Cortex of kidney (tissue), 1 donor: ENCODE measurements around the gene MAP2K2.
"Not testable (repeated sequence)": the region's sequence is repeated elsewhere in the genome, so short reads cannot be mapped to it uniquely, and the experiment has no call there.

Experiments used
- DNase-seq: peaks from one replicate; lab custom pipeline; 2025; lab: John Stamatoyannopoulos, UW

The MAP2K2 gene

DNA sequence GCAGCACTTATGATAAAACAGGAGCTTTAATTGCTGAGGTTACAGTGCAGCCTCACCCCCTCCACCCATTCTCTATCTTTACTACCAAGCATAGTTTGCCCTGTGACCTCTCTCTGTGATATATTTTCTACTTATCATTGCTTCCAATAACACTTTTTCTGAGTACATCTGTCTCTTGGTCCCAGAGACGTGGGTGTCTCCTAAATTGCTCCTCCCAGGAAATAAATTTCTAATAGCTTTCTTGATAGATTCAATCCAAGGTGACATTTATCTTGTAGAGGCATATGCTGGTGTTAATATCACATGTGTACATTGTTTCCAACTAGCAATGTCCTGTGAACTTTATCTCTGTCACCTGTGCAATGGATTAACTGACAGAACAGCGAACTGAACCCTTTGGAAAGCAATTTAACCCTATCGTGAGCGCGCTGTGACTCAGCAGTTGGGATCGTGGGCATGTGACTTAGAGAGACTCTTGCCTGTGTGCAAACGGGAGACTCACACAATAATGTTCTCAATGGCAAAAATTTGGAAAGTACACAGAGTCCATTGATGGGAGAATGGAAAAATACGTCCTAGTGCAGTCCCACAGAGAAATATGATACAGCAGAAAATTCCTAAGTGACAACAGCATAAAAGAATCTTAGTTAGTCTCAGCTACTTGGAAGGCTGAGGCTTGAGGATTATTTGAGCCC is 7.0 kb upstream of the MAP2K2 start:
- no peak for DNase-seq

DNA sequence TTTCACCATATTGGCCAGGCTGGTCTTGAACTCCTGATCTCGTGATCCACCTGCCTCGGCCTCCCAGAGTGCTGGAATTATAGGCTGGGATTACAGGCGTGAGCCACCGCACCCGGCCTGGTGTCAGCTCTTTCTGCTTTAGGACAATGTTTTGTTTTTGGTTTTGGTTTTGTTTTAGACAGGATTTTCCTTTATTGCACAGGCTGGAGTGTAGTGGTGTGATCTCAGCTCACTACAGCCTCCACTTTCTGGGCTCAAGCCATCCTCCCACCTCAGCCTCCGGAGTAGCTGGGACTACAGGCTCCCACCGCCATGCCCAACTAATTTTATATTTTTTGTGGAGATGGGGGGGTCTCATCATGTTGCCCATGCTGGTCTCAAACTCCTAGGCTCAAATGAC is 5.1 kb upstream of the MAP2K2 start:
- DNase-seq = not testable (repeated sequence)

DNA sequence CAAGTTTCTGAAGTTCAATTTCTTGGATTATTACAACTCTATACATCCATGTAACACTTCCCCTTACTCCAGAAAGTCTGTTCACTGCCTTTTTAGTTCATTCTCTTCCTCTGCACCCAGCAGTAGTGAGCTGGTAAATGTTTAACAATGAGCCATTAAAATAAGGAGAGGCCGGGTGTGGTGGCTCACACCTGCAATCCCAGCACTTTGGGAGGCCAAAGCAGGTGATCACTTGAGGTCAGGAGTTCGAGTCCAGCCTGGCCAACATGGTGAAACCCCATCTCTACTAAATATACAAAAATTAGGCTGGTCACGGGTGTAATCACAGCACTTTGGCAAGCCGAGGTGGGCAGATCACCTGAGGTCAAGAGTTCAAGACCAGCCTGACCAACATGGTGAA is 3.4 kb upstream of the MAP2K2 start:
- not testable (repeated sequence) for DNase-seq

DNA sequence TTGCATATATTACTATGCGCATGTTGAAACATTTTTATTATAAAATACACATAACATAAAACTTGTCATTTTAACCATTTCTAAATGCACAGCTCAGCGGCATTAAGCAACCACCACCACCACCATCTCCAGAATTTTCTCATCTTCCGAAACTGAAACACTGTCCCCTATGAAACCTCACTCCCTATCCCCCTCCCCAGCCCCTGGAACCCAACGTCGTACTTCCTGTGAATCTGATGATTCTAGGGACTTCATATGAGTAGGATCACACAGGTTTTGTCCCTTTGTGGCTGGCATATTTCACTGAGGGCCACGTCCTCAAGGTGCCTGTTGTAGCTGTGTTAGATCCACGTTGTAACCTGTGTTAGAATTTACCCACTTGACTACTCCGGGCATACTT is 716 bp upstream of the MAP2K2 start:
- DNase-seq = no peak

DNA sequence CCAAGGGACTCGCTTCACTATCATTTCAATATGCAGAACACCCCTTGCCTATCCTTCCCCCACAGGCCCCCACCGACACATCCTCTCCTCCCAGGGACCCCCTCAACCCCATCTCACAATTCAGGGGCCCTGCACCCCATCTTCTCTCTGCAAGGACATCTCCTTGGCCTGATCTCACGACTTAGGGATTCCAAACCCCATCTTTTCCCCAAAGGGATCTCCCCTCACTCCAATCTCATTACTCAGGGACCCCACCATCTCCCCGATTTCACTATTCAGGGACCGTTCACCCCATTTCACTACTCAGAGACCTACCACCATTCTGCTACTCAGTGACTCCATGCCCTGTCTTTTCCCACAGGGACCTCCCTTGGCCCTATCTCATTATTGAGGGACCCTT is 1.4 kb downstream of the MAP2K2 start:
- DNase-seq = no peak

DNA sequence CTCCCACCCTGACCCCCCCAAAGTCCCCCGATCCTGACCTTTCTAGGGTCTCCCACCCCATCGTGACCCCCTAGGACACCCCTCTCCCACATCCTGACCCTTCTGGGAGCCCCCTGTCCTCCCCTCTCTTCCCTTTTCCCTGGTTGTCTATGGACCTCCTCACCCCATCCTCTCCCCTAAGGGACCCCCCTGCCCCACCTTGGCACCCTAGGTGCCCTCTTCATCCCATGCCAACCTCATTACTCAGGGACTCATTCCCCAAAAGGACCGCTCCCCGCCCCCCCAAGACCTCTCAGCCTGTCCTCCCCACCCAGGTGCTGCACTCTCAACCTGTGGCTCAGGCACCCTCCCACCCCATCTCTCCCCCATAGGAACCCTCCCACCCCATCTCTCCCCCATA is 2.1 kb downstream of the MAP2K2 start:
- no peak for DNase-seq

DNA sequence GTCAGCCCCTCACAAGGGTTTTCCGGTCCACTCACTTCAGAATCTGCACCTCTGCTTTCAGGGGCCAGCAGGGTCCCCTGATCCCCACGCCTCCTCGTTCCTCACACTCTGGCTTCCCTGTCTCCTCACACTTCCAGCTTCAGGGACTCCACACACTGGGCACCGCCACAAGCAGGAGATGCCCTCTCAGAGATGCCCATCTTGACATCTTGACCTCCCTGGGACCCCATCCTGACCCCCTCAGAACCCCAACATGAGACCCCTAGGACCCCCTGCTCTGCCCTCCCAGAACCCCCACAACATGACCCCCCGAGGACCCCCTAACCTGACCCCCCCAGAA is 2.7 kb downstream of the MAP2K2 start:
- no peak for DNase-seq

DNA sequence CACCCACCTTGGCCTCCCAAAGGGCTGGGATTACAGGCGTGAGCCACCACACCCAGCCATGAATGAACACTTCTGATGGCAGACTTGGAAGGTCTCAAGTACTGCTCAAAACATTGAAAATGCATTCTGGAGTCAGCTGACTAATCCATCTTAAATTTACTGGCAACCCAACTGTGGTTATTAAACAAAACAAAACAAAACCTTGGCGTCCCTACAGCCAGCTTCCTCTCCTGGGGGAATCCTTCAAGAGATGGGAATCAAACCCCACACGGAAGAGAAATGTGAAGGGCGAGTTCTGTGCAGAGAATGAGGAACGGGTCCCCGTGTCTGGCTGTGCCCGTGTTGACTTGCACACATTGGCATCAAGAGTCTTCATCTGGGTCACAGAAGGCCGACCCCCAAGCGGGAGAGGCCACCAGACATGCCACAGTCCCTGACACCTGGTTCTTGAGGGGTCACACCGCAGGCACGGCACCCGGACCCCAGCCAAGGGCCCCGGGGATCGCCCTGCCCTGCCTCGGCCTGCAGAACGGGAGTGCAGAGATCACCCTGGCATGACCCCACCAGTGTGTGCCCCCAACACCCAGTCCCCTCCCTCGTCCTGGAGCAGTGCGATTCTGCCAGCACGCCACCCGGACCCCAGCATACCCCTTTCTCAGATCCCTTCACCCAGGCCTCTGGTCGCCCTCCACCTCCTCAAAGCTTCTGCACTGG is 3.2 kb downstream of the MAP2K2 start:
- no peak for DNase-seq

DNA sequence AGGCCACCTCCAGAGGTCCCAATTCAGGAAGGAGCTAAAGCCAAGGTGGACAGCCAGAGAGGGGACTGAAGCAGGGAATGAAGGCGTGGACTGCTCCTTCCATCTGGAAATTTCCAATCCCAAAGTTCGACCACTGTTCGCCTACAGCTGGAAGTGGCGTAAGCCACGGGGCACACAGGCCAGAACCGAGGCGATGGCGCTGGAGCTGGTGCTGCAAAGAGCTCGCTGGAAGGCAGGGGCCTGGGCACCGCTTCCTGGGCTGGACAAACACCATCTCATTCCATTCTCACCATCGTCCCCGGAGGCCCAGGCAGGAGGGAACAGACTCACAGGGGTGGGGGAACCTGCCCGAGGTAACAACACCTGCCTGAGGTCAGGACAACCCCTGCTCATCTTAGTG is 4.2 kb downstream of the MAP2K2 start:
- no peak for DNase-seq

DNA sequence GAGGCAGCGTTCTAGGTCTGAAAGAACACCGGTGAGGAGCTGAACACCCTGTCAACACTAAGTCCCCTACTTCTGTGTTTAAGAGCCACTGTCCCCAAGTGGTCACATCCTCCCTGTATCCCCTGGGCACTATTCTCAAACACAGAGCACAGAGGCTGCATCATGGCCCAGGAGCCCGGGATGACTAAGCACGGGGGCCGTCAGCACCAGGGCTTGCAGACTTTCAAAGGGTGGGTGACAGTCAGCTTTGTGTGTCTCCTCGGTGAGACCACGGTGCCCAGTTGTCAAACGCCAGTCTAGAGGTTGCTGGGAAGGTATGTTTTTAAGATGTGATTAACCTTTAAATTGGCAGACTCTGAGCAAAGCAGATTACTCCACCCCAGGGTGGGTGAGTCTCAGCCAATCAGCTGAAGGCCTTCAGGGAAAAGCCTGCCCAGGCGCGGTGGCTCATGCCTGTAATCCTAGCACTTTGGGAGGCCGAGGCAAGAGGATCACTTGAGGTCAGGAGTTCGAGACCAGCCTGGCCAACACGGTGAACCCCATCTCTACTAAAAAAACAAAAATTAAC is 8.0 kb downstream of the MAP2K2 start:
- DNase-seq = no peak

DNA sequence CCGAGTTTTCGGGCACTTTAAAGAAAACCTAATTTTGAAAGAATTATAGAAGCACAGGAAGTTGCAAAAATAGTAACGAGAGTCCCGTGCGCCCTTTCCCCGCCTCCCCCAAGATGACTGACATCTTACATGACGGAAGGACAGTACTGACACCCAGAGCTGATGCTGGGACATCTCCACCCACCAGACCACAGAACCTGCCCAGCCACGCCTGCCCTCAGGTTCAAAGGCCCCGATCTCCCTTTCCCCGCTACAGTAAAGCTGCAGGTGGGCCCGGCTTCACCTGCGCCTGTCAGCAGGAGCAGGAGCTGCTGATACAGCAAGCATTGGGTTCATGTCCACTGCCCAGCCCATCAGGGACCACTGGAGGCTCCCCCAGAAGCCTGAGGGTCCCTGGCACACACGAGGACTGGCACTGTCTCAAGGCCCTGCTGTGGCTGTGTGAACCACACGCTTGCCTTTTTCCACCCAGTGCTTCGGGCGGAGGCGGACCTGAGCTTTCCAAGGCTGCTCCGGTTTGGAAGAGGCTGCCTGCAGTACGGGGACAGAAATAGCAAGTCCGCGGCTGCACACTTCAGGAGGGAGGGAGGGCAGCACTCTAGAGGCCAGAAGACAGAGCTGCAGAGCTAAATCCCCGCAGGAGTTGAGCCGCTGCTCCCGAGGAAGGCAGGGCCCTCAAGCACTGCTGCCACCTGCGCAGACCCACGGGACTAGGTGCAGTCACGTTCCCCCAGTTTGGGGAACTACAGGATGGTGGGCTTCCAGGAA is 8.7 kb downstream of the MAP2K2 start:
- no peak for DNase-seq

DNA sequence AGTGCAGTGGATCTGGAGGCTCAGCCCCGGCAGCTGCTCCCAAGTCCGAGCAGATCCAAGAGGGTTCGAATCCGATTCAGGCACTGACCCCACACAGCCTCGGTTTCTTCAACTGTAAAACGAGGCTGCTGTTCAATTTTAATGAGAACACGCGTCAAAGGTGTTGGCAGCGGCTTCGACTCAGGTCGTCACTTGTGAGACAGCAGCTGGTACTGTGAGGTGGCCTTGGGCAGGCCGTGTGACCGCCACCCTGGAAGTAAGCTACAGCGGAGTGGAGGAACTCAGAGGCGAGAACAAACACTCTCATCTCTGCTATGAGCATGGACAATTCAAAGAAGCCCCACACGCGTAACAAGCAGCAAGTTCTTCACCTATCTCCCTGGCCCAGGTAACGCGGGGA is 9.7 kb downstream of the MAP2K2 start:
- no peak for DNase-seq

DNA sequence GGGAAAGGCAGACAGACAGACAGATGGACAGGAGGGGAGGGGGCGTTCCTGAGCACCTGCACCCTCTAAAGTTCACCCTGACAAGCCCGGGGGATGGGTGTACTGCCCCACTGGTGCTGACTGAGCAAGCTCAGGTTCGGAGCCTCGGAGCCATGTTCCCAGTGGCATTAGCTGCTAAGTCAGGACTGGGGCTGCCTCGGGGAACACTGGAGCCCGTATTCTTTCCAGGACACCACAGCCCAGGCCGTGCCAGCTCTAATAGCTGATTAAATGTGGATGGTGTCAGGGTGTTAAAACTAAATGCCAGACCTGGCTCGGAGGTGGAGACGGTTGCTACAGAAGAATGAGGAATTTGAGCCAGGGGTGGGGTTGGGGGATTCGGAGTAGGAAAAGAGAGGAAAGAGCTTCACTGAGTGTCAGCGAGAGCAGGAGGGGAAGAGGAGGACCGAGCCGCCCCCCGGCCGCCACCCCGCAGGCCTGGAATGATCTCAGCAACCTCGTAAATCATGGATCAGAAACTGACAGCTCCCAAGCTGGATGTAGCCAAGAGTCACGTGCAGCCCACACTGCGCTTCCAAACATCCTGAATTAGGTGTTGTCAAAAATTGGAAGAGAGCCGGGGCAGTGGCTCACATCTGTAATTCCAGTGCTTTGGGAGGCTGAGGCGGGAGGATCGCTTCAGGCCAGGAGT is 10.4 kb downstream of the MAP2K2 start:
- no peak for DNase-seq

DNA sequence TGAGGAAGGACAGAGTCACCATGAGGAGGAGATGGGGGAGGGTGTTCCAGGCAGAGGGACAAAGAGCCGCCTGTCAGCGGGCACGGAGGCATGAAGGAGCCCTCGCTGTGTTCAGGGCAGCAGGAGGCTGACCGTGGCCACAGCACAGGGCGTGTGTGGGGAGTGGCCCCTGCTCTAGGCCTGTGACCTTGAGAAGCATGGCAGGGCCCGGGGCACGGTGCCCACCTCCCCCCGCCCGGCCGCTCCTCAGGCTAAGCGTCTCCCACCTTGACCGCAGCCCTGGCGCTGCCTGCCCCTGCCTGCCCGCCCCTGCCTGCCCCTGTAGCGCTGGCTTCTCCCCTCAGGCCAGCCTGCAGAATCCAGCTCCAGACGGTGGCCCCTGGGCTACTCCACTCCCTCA is 11.6 kb downstream of the MAP2K2 start:
- no peak for DNase-seq

DNA sequence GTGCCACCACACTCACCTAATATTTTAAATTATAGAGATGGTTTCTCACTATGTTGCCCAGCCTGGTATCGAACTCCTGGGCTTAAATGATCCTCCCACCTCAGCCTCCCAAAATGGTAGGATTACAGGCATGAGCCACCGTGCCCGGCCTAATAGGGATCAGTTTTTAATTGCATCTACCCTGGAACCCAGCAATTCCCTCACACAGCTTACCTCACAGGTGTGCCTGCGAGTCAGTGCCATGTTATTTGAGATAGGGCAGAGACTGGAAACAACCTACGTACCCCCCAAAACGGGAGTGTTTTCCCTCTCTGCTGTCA is 14.3 kb downstream of the MAP2K2 start:
- DNase-seq = no peak

DNA sequence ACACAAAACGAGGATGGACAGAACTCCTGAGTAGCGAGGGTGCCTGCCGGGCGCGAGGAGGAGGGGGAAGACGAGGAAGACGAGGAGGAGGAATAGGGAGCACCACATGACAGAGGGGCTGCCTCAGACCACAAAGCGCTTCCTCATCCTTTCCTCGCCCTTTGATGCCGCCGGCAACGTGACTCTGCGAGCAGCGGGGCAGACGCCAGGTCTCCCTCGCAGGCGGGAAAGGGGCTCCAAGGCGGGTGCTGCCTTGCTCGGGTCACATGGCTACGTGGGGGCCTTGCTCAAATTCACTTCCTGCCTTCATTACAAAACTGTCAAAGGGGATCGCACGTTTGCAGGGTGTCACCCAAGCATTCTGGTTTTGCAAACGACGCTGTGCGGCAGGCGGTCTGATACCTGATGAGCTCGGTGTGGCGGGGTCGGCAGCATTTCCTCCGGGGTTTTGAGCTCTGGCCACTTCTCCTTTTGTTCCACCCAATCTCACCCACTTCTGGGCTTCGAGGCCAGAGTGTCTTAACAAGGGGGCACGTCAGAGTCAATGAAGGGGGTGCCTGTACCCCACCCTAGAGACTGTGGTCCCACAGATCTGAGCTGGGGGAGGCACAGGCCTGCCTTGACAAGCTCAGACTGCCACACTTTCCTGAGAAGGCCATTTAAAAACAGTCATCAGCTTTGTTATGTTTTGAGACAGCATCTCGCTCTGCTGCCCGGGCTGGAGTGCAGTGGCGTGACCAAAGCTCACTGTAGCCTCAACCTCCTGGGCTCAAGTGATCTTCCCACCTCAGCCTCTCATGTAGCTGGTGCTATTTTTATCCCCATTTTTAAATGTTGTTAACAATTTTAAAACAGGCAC is 14.9 kb downstream of the MAP2K2 start:
- DNase-seq = no peak

DNA sequence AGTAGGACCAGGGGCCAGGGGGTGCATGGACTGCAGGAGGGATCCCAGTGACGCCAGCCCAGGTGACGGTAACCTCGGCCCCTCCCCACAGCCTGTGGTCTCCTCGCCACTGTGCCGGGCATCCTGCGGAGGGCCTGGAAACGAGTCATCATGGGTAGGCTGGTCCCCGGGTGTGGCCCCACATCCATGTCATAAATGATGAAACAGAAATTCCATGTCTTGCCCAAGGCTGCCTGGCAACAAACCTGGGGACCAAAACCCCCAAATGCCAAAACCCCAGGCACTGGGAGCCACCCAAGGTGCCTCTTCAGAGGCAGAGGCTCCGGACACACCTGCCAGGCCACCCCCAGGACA is 20.9 kb downstream of the MAP2K2 start:
- DNase-seq = no peak

DNA sequence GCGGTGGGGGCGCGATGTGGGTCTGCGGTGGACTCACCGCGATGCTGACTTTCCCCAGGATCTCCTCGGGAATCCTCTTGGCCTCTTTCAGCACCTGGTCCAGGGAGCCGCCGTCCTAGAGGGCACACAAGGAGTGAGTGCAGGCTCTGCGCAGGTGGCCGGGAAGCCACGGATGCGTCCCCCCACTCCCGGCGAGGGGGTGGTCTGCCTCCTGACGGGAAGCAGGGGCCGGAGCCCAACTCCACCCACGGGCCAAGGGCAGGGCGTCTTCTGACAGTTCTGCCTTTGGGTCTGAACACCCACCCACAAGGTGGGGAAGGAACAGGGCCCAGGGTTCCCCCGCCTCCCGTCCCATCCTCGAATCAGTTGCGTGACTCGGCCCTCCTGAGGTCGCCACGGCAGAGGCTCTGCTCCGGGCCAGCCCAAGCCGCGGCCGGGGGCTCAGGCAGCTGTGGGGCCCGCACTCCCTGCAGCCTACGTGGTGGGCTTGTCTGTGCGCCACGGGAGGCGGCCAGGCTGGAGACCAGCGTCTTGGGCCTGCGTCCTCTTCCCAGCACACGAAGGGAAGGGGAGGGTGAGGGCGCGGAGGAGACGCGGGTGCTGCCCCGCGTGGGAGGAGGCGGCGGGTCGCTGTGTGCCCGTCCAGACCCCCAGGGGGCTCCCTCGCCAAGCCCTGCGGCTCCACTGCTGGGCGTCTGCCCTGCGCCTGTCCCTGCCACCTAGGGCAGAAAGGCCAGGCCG is 21.4 kb downstream of the MAP2K2 start:
- no peak for DNase-seq

DNA sequence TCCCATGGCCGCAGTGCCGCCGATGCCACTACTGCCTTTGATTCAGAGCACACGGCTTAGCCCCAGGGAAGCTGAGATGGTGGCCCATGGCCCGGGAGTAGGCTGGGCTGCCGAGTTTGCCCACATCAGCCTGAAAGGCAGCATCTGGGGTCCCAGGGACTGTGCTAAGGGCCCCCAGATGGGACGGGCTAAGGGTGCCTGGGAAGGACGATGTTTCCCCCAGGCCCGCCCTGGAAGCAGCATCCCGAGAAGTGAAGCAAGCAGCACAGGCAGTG is 22.5 kb downstream of the MAP2K2 start:
- no peak for DNase-seq

DNA sequence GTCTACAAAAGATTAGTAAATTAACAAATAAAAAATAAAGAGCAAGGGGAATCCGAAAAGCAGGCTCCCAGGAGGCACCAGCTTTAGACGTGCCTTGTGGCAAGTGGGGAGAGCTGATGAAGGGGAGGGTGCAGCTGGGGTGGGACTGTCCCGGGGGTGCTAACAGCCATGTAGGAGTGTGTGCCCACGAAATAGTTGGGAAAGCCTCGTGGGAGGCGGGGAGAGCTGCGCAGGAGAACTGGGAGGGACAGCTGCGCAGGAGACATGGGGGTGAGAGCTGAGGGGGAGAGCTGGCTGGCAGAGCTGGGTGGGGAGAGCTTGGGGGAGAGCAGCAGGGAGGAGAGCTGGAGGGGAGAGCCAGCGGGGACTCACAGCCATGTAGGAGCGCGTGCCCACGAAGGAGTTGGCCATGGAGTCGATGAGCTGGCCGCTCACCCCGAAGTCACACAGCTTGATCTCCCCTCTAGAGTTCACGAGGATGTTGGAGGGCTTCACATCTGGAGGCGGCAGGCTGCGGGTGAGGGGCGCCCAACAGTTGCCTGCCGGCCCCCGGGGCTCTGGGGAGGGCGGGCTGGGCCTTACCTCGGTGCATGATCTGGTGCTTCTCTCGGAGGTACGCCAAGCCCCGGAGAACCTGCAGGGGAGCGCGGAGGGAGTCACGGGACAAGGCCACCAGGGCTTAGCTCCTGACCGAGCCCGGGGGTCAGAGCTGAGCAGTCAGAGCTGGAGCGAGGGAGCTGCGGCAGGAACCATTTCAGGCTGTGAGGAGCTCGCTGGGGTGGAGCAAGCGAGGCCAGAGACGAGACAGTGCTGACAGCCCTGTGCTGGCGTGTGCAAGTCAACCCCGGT is 23.1 kb downstream of the MAP2K2 start:
- DNase-seq = no peak
